SK-N-SH (cell line): ENCODE measurements around the gene FUT7.

Source experiments
- CTCF ChIP-seq: fragments of 200-600 bp; sonication (generic); IDR thresholded peaks from 2 replicates; pipeline ENCODE4 v1.6.1; 2017; ENCODE audit warnings: antibody characterized with exemption, mild to moderate bottlenecking, moderate library complexity
- EP300 ChIP-seq, 2 experiments: IDR thresholded peaks; 2 replicates each; pipeline versions ENCODE4 v1.4.0 to v1.6.1; 2012; ENCODE audit warnings: borderline replicate concordance in 1 of 2, low read depth in 1 of 2, low read length in 1 of 2
- GABPA ChIP-seq: IDR thresholded peaks from 2 replicates; pipeline ENCODE4 v1.4.0; 2012; ENCODE audit warnings: low read depth, mild to moderate bottlenecking
- JUND ChIP-seq: IDR thresholded peaks from 2 replicates; pipeline ENCODE4 v1.4.0; 2012
- MAX ChIP-seq: IDR thresholded peaks from 2 replicates; pipeline ENCODE4 v1.4.0; 2012; ENCODE audit warnings: low read depth
- MXI1 ChIP-seq: IDR thresholded peaks from 2 replicates; pipeline ENCODE4 v1.6.1; 2012; ENCODE audit warnings: mild to moderate bottlenecking, low read depth, low read length, improper control_type of control experiment
- POLR2AphosphoS5 ChIP-seq: IDR thresholded peaks from 2 replicates; pipeline ENCODE4 v1.6.1; 2012; ENCODE audit warnings: low read depth, low read length
- REST ChIP-seq: IDR thresholded peaks from 2 replicates; pipeline ENCODE4 v1.6.1; 2012; ENCODE audit warnings: mild to moderate bottlenecking, low read depth, low read length, moderate library complexity
- RFX5 ChIP-seq: IDR thresholded peaks from 2 replicates; pipeline ENCODE4 v1.6.1; 2012; ENCODE audit warnings: mild to moderate bottlenecking, improper control_type of control experiment, low read length
- SMC3 ChIP-seq: IDR thresholded peaks from 2 replicates; pipeline ENCODE4 v1.6.1; 2012; ENCODE audit warnings: low read depth, low read length, improper control_type of control experiment
- TAF1 ChIP-seq: IDR thresholded peaks from 2 replicates; pipeline ENCODE4 v1.6.1; 2012; ENCODE audit warnings: low read depth, mild to moderate bottlenecking, low read length, moderate library complexity, borderline replicate concordance
- TCF12 ChIP-seq: IDR thresholded peaks from 2 replicates; pipeline ENCODE4 v1.4.0; 2012
- USF2 ChIP-seq: fragments of 150-350 bp; IDR thresholded peaks from 2 replicates; pipeline ENCODE4 v1.6.1; 2017; ENCODE audit warnings: antibody characterized with exemption, low read length, low read depth, borderline replicate concordance
- YY1 ChIP-seq: IDR thresholded peaks from 2 replicates; pipeline ENCODE4 v1.4.0; 2012; ENCODE audit warnings: low read depth, mild to moderate bottlenecking

GRCh38 chr9:137057545-137057944, 25.7 kb upstream of the FUT7 start:
- no peak for TF ChIP-seq CTCF
- TF ChIP-seq REST, result no peak
- no peak for TF ChIP-seq MAX
- TF ChIP-seq MXI1, result no peak
- TF ChIP-seq SMC3, result no peak
- no peak for TF ChIP-seq GABPA
- TF ChIP-seq JUND, result no peak
- no peak for TF ChIP-seq YY1
- no peak for TF ChIP-seq RFX5
- no peak for TF ChIP-seq POLR2AphosphoS5
- TF ChIP-seq TAF1, result no peak
- TF ChIP-seq EP300 (IDR thresholded peaks at IDR 0.05; ENCODE audit: borderline replicate concordance in 1 of 2, low read depth in 1 of 2, low read length in 1 of 2), result no peak
- no peak for TF ChIP-seq TCF12
- TF ChIP-seq USF2, result no peak
